ENCODE data around the gene HECTD4. TPM values are rescaled to one million over a fixed set of nuclear protein-coding genes. Genes with fewer than 3 reads are reported as not detected.

Gene HECTD4, protein sequence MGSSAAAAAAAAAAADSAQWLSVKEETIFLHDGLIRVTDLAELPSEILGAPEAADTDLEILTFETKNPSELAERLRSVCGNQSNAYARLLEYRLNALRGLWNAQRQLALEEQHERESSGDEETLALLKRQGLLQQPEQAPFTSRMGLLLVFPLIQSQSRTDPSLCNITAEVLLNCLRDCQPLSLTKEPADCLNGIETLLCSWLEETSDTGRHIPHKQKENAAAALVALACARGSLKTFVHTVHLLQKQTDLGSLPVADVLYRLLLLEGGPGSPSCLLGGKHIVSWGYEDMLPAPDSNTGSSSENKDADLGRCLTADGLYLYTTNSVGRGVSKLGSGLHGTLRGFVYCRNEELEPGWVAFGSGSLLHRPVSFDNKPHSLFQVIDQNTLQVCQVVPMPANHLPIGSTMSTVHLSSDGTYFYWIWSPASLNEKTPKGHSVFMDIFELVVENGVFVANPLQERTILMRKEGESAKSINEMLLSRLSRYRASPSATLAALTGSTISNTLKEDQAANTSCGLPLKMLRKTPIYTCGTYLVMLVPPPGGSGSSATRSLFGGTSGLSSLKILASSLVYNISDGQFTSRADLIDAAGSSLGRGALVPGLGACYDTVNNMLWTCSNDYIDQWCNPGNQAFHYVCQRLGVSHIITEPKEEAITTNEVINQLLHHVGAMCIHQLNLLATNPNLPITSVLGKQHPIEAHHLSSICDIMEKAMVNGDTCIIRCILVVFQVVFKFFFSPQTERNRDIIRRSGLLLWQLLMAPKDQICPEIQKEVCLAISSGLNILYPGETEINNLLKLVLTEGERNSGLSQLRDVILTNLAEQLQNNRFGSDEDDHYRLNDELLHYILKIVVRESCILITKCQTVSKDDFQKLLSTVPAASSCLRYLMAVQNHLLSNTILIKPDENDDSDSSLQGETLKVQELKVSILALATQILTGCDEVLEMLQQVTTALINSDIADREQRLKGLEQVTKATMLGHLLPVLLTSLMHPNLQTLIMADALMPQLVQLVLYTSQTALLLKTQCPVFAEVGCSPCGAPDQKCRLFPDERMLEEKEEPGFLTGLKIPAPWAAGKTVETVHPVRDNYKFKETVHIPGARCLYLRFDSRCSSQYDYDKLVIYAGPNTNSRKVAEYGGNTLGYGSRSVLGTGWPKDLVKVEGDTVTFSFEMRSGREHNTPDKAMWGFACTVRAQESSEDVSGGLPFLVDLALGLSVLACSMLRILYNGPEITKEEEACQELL (N-terminal part only)
- total RNA-seq (16.0 and 33.7 TPM in 2 replicates), polyA plus RNA-seq (29.4 and 34.4 TPM in 2 replicates)

DNA sequence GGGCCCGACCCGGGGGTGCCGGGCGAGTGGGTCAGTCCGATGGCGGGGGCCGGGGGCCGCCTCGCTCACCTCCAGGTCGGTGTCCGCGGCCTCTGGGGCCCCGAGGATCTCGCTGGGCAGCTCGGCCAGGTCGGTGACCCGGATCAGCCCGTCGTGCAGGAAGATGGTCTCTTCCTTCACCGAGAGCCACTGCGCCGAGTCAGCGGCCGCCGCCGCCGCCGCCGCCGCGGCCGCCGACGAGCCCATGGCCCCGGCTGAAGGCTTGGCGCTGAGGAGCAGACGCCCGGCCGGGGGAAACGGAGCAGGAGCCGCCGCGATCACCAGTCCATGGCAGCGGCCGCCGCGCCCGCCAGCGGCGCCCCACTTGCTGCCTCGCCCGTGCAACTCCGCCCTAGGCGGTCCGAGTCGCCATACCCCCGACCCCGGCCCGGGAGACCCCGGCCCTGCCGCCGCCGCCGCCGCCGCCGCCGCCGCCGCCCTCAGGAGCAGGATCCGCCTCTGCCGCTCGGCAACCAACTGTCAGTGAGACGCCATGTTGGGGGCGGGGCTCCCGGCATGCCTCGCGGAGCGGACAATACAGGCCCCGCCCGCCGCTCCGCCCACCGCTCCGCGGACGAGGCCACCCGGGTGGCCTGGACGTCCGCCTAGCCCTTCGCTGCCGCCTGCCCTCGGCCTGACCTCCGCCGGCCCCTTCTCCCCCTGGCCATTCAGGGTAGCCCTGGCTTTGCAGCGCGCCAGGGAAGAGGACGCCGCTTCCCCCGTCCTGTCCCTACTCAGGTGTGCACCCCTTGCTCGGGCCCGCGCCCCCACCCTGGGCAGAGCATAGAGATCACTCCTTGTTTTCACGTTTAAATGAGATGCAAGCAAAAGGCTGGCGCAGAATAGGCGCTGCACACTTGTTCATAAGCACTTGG lies at the start of gene HECTD4:
Gene HECTD4, minus strand, starts transcription at position 549 of the 914 bp plus-strand sequence. Its CDS starts 303 bp downstream, at position 246.
- no peaks in the 10 kb centered on the region for H3K4me1 ChIP-seq (ENCODE audit: low read depth)
- TF ChIP-seq CTCF (IDR thresholded peaks at IDR 0.05; ENCODE audit: low read depth, low read length): no peak
- H3K36me3 ChIP-seq: no peaks in the 10 kb centered on the region
- DNase-seq (ENCODE audit: low read depth in 1 of 2, low spot score in 1 of 2): peak; percentile 90 to 99
- peak within 1 kb of the TSS; percentile 83 for H3K4me3 ChIP-seq
- H3K27ac ChIP-seq: peak within 1 kb of the TSS; percentile 90
- no peaks in the 10 kb centered on the region for H3K9me3 ChIP-seq (ENCODE audit: low read depth)
- H3K27me3 ChIP-seq: no peaks in the 10 kb centered on the region

DNA sequence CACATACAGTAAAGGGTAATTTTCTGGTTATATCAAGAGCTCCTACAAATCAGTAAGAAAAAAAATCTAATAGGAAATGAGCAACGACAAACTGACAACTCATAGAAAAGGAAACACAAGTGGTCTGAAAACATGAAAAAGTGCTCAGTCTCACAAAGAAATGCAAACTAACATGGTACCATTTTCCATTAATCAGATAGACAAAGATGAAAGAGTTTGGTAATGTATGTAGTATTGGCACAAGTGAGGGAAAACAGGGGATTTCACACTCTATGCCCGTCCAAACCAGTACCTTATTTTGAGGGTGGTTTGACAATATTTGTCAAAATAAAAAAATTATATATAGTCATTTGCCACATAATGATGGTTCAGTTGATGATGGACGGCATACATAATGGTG lies 49.7 kb upstream of the HECTD4 start:
- no peak for TF ChIP-seq CTCF (IDR thresholded peaks at IDR 0.05; ENCODE audit: low read depth, low read length)
- DNase-seq (ENCODE audit: low read depth in 1 of 2, low spot score in 1 of 2): no peak

DNA sequence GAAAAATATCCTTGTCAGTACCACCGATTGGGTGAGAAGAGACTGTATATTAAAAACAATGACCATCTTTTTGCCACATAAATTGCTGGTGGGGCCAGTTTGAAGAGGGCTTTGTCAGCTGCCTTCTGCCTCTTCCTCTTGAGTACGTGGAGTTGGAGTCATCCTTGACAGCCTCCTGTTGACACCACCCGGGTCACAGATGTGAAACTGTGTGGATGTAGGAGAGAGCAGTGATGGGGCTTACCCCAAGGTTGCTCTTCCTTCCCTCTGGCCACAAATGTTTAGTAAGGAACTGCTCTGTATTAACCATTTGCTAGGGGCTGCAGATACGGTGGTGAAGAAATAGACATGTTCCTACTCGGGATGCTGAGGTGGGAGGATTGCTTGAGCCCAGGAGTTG lies 48.7 kb upstream of the HECTD4 start:
- H3K36me3 ChIP-seq: no peaks in the 10 kb centered on the region
- no peak overlapping the region for H3K4me3 ChIP-seq
- no peaks in the 10 kb centered on the region for H3K4me1 ChIP-seq (ENCODE audit: low read depth)
- TF ChIP-seq CTCF (IDR thresholded peaks at IDR 0.05; ENCODE audit: low read depth, low read length): no peak
- H3K27me3 ChIP-seq: no peaks in the 10 kb centered on the region
- H3K27ac ChIP-seq: no peak overlapping the region
- DNase-seq (ENCODE audit: low read depth in 1 of 2, low spot score in 1 of 2): no peak
- no peaks in the 10 kb centered on the region for H3K9me3 ChIP-seq (ENCODE audit: low read depth)

More for the DNA sequence above, 49.7 kb upstream of the HECTD4 start:
- Histone ChIP-seq H3K4me1 (ENCODE audit: low read depth) (no peaks in the 10 kb centered on the region), H3K27ac (no peak overlapping the region), H3K4me3 (no peak overlapping the region), H3K9me3 (ENCODE audit: low read depth) (no peaks in the 10 kb centered on the region), H3K27me3 (no peaks in the 10 kb centered on the region), H3K36me3 (no peaks in the 10 kb centered on the region)

GRCh38 chr12:112427760-112428159 lies 45.5 kb upstream of the HECTD4 start:
- no peak overlapping the region for H3K27ac ChIP-seq
- H3K36me3 ChIP-seq: no peaks in the 10 kb centered on the region
- H3K27me3 ChIP-seq: no peaks in the 10 kb centered on the region
- H3K4me1 ChIP-seq (ENCODE audit: low read depth): no peaks in the 10 kb centered on the region
- H3K9me3 ChIP-seq (ENCODE audit: low read depth): no peaks in the 10 kb centered on the region
- no peak for DNase-seq (ENCODE audit: low read depth in 1 of 2, low spot score in 1 of 2)
- TF ChIP-seq CTCF (IDR thresholded peaks at IDR 0.05; ENCODE audit: low read depth, low read length): no peak
- H3K4me3 ChIP-seq: no peak overlapping the region
